ENCODE data around the gene TMEM225B. TPM values are rescaled to one million over a fixed set of nuclear protein-coding genes. Genes with fewer than 3 reads are reported as not detected.

Gene TMEM225B
- total RNA-seq, 1 experiment from 2014 or later, result 0.70 TPM

- peak; percentile 91 for DNase-seq (ENCODE audit: unreplicated experiment)
- POLR2A ChIA-PET, result interaction anchor here (0.6 to 4.3 kb wide), 29 partner anchors 8 to 405 kb away, joined by 3 to 55 read pairs (median 5); partner anchors contain the start of genes CYP3A43, FAM200A, TRIM4 and ZKSCAN5
- Mint-ChIP-seq H3K4me1 (ENCODE audit: insufficient read depth, unreplicated experiment) (peaks cover 24% of the 10 kb centered on the region), H3K27me3 (ENCODE audit: insufficient read depth, unreplicated experiment) (no peaks in the 10 kb centered on the region), H3K27ac (ENCODE audit: low read depth, unreplicated experiment) (peak within 1 kb of the TSS; percentile 93), H3K9me3 (ENCODE audit: unreplicated experiment) (no peaks in the 10 kb centered on the region), H3K36me3 (ENCODE audit: insufficient read depth, unreplicated experiment) (peaks cover 37% of the 10 kb centered on the region), H3K4me3 (ENCODE audit: unreplicated experiment) (peak within 1 kb of the TSS; percentile 90)
- BruUV-seq (replicated peaks), result no TSS peak
- CTCF ChIA-PET, result interaction anchor here (0.5 to 1.6 kb wide), 9 partner anchors 11 to 1748 kb away, joined by 3 to 8 read pairs (median 3); no protein-coding TSS in a partner anchor
- no peak for TF ChIP-seq CTCF (IDR thresholded peaks at IDR 0.05; ENCODE audit: unreplicated experiment)
- intact Hi-C loops (cut with micrococcal nuclease), result loop anchor here (1.0 to 10.0 kb wide), 4 partner anchors 58 to 221 kb away; partner anchors contain the start of genes ZKSCAN5, ZNF655 and ZNF789
These were observed 18.5 kb downstream of the TMEM225B start, which contains the start of gene ZSCAN25 for GRCh38 chr7:99616359-99617191. Gene ZSCAN25, plus strand, starts transcription at chr7:99616946. Its CDS starts 2,661 bp downstream, at chr7:99619607.

DNA sequence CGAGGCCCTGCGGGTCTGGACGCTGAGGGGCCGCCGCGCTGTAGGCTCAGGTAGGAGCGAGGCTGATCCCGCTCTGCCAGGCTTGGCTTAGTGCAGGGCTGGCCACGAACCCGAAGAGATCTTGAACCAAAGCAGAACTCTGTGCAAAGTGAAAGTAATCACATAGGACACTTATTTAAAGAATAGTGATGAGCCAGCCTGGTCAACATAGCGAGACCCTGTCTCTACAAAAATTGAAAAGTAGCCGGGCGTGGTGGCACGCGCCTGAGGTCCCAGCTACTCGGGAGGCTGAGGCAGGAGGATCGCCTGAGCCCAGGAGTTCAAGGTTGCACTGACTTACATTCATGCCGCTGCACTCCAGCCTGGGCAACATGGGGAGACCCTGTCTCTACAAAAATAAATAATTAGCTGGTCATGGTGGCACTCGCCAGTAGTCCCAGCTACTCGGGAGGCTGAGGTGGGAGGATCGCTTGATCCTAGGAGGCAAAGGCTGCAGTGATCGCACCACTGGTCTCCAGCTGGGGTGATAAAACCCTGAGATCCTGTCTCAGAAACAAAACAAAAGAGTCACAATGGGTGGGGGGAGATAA lies 19.2 kb downstream of the TMEM225B start:
- POLR2A ChIA-PET, result interaction anchor here (0.6 to 4.3 kb wide), 24 partner anchors 9 to 301 kb away, joined by 3 to 55 read pairs (median 6); partner anchors contain the start of genes CYP3A43, FAM200A, TRIM4 and ZKSCAN5
- CTCF ChIA-PET, result interaction anchor here (0.8 to 1.3 kb wide), 6 partner anchors 12 to 377 kb away, joined by 3 to 8 read pairs (median 3); no protein-coding TSS in a partner anchor
- TSS peak; percentile 45 for BruUV-seq (replicated peaks)
- intact Hi-C loops (cut with micrococcal nuclease), result loop anchor here (2.0 to 10.0 kb wide), 3 partner anchors 112 to 220 kb away; partner anchors contain the start of genes ZKSCAN5 and ZNF789
- no peaks in the 10 kb centered on the region for H3K9me3 Mint-ChIP-seq (ENCODE audit: unreplicated experiment)
- H3K4me1 Mint-ChIP-seq (ENCODE audit: insufficient read depth, unreplicated experiment), result peaks cover 24% of the 10 kb centered on the region
- H3K27me3 Mint-ChIP-seq (ENCODE audit: insufficient read depth, unreplicated experiment), result no peaks in the 10 kb centered on the region
- H3K27ac Mint-ChIP-seq (ENCODE audit: low read depth, unreplicated experiment), result peak overlapping the region; percentile 93
- TF ChIP-seq CTCF (IDR thresholded peaks at IDR 0.05; ENCODE audit: unreplicated experiment), result no peak
- H3K4me3 Mint-ChIP-seq (ENCODE audit: unreplicated experiment), result peak overlapping the region; percentile 90
- H3K36me3 Mint-ChIP-seq (ENCODE audit: insufficient read depth, unreplicated experiment), result peaks cover 44% of the 10 kb centered on the region
- no peak for DNase-seq (ENCODE audit: unreplicated experiment)

DNA sequence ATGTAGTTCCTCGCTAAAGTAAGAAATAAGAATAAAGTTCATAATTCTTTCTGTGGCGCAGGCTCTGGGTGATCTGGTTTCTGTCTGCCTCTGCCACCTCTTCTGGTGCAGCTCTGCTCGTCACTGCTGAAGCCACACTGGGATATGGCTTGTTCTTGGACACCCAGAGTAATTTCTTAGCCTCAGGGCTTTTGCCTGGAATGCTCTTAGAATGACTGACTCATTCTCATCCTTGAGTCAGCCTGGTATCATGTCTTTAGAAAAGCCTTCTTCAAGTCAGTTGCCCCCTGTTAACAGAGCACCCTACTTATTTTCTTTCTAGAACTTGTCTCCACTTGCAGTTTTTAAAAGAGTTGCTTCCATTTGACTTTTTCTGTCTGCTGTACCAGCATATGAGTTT lies 20.7 kb downstream of the TMEM225B start:
- H3K9me3 Mint-ChIP-seq (ENCODE audit: unreplicated experiment), result no peaks in the 10 kb centered on the region
- H3K27ac Mint-ChIP-seq (ENCODE audit: low read depth, unreplicated experiment), result peak overlapping the region; percentile 93
- BruUV-seq (replicated peaks), result no TSS peak
- no peaks in the 10 kb centered on the region for H3K27me3 Mint-ChIP-seq (ENCODE audit: insufficient read depth, unreplicated experiment)
- CTCF ChIA-PET, result no interaction called here
- intact Hi-C loops (cut with micrococcal nuclease), result loop anchor here (5.0 to 10.0 kb wide), 2 partner anchors 144 to 219 kb away; partner anchors contain the start of gene ZNF789
- H3K4me1 Mint-ChIP-seq (ENCODE audit: insufficient read depth, unreplicated experiment), result peaks cover 24% of the 10 kb centered on the region
- TF ChIP-seq CTCF (IDR thresholded peaks at IDR 0.05; ENCODE audit: unreplicated experiment), result no peak
- POLR2A ChIA-PET, result interaction anchor here (0.7 to 4.3 kb wide), 13 partner anchors 11 to 212 kb away, joined by 3 to 55 read pairs (median 14); partner anchors contain the start of genes CYP3A43, ZKSCAN5, ZNF394 and ZNF655
- DNase-seq (ENCODE audit: unreplicated experiment), result peak; percentile 72
- H3K36me3 Mint-ChIP-seq (ENCODE audit: insufficient read depth, unreplicated experiment), result peaks cover 58% of the 10 kb centered on the region
- H3K4me3 Mint-ChIP-seq (ENCODE audit: unreplicated experiment), result peak overlapping the region; percentile 90

Measured in MCF 10A (cell line).